Activated CD4-positive, alpha-beta T cell treated with anti-CD3 and anti-CD28 coated beads, Interleukin-2, amount 50 U/mL, for 24 hours (primary cell): ENCODE measurements around the gene CDT1.

Experiments used
- DNase-seq, 2 donors: peaks; one replicate each; pipeline ENCODE4 v3.0.0-alpha.2; 2020; ENCODE audit warnings: low read depth in 1 of 2, low spot score in 1 of 2

The CDT1 gene

DNA sequence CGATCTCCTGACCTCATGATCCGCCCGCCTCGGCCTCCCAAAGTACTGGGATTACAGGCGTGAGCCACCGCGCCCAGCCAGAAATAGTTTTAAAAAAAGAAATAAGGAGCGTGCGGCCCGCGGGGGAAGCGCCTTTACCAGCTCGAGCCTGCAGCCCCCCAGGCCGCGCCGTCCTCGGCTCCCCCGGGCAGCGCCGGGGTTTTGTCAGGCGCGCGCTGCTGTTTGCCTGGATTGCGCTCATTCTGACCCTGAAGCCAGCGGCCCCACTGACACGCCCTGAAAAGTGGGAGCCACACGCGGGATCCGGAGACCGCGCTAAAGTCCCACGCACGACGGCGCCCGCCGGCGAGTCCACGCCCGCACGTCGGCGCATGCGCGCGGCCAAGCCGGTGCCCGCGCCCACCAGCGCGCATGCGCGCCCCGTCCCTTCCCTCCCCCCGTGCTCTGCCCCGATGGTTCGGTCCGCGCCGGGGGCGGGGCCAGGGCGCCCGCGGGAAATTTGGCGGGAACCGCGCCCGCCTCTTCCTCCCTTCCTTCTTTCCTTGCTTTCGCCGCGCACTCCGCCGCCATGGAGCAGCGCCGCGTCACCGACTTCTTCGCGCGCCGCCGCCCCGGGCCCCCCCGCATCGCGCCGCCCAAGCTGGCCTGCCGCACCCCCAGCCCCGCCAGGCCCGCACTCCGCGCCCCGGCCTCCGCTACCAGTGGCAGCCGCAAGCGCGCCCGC, at the start of gene CDT1:
Gene CDT1, plus strand, starts transcription at position 526 of the 724 bp plus-strand sequence. Its CDS starts 43 bp downstream, at position 569.
- peak; percentile 77 to 83 for DNase-seq

DNA sequence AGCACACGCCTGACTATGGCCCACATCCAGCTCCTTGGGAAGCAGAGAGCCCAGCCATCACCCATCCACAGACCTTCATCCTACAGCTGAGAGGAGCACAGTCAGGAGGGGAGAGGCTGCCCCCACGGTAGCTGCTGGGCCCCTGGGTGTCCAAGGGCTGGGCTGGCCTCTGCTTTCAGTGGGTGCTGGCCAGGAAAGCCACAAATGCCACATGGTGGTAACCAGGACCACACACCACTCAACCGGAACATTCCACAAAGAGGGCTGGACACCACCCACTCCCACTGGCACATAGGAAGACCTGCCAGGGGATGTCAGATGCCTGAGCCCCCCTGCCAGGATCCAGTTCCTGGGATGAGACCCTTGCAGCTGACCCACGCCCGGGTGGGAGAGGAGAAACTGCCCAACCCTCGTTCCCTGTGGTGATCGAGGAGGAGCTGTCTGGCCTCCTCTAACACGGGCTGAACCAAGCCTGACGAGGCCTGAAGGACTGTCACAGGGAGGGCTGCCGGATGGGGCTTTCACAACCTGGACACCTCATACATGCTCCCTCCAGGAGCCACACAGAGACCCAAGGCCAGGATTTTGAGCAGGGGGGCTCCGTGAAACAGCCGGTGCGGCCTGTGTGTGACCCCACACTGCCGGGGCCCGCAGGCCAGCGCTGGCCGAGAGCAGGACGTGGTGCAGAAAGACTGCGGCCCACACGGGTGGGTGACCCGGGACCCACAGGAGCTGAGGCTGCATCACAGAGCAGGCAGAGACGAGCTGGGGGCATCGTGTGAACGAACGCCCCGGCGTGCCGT, 49.3 kb upstream of the CDT1 start:
- DNase-seq, result no peak

GRCh38 chr16:88754912-88755744, 48.5 kb upstream of the CDT1 start:
- DNase-seq, result no peak

GRCh38 chr16:88755745-88756443, 47.7 kb upstream of the CDT1 start:
- DNase-seq, result no peak

DNA sequence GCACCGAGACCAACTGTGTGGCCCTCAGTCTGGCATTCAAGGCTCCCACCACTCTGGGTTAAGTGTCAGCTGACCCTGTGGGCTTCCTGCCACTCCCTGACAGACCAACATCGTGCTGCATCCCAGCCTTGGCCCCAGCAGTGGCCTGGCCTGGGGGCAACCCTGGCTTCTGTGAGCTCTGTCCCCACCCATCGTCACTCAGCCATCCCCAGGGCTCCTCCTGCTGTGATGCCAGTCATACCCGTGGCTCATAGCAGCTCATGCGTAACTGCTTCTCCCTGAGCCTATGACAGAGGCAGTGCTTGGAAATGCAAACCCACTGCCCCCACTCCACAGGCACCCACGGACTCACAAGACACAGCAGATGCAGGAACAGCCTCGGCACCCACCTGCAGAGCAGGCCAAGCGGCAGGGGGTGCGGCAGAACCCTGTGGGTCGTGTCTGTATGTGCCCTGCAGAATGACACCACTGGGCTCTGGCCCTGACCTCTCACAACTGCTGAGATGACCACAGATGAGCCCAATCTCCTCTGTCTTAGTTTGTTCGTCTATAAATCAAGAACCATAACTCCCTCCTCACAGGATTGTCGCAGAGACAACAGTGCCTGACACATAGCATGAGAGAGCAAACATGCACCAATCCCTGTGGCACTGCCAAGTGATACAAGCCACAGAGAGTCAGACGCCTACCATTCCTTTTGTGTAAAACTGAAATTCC, 45.2 kb upstream of the CDT1 start:
- DNase-seq, result no peak

DNA sequence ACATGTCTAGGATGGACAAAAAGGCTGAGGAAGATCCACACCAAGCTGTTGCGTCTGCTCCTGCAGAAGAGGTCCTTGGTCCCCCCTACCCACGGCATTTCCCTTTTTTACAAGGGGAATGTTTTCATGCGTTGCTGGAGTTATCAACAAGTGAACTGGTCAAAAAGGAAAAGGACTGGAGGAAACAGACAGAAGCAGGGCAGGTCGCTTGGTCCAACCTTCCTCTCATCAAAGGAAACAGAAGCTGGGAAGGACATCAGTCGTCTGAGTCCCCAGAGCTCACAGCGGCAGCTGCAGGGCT, 44.7 kb upstream of the CDT1 start:
- no peak for DNase-seq

- no peak for DNase-seq
Observed at GRCh38 chr16:88759245-88759975, 44.2 kb upstream of the CDT1 start.

DNA sequence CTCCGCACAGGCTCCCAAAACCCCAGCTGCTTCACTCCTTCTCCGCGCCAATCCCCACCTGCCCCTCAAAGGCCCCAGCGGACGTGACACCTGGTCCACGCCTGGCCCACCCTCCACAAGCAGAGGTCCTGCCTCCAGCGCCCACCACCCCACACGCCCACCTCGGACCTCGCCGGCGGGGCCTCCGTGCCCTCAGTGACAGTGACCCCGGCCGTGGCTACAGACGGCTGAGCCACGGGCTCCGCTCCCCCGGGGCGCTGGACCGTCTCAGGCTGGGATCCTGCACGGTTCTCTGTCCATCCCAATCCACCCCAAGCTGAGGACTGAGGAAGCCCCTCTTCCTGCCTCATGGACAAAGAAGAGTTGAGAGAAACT, 43.6 kb upstream of the CDT1 start:
- no peak for DNase-seq

- DNase-seq, result no peak
Observed at GRCh38 chr16:88760424-88761142, 43.0 kb upstream of the CDT1 start.

DNA sequence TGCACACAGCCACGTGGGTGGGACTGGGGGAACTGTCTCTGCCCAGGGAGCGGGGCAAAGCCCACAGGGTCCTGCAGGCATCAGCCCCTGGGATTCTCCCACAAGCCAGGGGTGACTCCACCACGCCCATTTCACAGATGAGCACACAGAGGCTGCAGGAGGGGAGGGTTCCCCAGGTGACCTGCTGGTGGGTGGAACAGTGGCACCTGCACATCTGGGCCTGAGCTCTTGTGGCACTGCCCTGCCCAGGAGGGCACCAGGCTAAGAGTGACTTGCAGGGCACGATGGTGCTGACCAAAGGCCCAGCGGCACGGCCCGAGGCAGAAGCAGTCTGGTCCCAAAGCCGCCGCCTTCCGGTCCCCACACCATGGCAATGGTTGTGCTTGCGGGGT, 42.5 kb upstream of the CDT1 start:
- no peak for DNase-seq

DNA sequence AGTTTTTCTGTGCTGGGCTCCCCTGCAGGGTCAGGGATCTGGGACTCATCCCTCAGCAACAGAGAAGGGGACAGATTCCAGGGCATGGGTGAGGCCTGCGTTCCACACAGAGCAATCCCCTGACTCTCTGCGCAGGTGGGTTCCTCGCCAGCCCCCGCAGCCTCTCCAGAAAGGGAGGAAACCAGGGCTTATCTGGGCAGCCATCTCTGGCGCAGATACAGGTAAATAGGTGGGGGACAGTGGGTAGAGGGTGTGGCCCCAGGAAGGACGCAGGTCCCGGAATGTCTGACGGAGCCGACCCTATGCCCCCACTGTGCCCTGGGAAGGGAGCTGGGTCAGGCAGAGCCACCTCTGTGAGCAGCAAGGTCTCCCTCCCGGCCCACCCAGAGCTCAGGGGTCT, 41.8 kb upstream of the CDT1 start:
- DNase-seq, result no peak

GRCh38 chr16:88762258-88762870, 41.2 kb upstream of the CDT1 start:
- no peak for DNase-seq

DNA sequence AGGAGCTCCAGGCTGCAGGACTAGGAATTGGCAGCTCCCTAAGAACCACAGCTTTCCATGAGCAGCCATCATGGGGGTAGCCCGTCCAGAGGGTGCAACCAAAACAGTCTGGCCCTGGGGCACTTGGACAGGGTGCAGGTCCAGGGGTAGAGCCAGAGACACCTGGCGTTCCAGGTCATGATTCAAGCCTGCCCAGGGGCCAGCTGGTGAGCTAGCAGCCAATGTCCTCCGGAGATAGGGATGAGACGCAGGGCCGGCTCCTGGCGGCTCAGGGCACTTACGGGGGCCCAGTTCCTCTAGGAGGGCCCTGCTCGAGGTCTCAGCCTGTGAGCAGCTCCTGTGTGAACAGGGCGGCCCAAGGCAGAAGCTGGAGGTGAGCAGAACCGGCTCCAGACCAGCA, 40.6 kb upstream of the CDT1 start:
- no peak for DNase-seq

DNA sequence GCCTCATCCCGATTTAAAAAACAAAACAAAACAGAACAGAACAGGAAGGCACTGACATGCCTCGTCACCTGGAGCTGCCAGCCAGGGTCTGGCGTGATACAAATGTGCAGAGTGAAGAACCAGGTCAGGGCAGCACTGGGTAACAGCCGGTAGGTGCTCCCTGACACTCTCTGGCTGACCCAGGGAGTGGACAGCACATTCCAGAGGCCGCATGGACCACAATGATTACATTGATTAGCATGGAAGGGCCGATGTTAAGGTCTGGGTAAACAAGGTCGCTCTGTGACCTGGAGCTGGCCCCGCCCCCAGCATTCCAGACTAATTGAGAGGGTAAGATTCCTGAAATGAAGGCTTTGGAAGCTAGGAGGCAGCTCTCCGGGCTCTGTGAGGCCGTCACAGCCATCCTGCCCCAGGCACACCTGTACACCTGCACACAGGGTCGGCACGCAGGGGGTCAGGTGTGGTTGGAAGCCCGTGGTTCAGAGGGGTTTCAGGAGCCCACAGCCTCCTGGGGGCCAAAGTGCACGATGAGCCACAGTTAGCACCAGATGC, 40.0 kb upstream of the CDT1 start:
- no peak for DNase-seq

DNA sequence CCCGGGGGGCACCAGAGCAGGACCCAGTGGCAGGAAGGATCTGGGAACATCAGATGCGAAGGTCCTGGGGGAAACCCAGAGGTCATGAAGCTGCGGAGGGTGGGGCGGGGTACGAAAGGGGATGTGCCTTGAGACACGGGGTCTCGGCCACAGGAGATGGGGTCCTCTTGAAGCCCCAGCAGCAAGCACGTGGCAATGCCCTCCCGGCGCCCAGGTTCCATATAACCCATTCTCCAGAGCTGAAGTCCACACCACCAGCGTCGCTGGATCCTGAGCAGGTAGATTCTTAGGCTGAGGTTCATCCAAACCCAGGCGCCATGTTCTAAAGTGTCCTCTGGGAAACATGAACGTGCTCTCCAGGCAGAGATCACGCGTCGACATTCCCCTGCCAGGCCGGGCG, 39.5 kb upstream of the CDT1 start:
- DNase-seq, result no peak

DNA sequence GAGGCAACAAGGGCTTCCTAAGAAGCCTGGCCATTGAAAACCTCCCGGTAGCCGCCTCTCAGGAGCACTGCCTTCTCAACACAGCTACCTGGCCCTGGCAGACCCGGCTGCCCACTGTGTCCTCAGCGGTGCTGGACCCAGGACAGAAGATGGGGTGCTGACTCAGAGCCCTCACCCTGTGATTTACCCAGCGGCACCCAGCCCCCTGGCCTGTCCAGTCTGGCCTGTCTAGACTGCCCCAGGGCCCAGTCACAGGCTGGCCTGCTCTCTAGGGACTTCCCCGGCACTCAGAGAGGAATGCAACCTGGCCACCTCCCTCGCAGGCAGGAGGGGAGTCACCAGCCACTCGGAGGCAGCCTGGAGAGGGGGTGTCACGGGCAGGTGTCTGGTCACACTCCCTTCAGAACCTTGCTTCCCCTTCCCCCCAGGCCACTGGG, 38.7 kb upstream of the CDT1 start:
- DNase-seq, result no peak

DNA sequence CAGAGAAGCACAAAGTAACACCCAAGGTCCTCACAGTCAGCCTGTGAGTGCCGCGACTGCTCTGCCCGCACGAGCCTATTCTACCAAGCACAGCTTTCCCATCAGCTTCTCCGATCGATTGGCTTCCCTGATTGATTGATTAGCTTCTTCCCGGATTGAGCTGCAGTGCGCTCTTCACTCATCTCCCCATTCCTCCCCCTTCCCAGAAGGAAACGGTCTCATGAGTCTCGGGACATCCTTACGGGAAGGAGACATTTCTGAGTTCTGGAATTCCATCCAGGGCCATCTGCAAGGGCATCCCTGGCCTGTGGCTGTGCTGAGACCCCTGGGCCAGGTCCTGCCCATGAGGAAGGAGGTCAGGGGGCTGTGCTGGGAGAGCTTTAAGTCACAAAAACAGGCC, 36.6 kb upstream of the CDT1 start:
- no peak for DNase-seq

DNA sequence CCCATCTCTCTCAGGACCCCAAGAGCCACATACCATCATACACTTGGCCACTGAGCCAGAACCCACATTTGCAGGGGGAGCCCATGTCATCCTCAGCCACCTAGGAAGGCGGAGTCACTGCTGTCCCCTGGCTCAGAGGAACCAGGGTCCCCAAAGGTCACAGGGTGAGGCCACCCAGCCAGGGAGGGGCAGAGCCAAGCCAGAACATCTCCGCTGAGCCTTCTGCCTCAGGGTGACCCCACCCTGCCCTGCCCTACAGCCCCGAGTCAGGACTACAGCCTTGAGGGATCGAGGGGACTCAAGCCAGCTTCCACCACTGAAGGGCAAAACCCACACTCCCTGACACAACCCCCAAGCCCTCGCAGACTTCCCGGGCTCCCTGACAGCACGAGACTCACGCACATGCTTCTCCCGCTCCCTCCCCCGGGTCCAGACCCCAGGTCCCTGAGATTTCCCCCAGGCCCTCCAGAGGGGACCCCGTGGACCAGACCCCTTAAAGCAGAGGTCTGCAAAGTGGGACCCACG, 36.0 kb upstream of the CDT1 start:
- no peak for DNase-seq
